Activated CD8-positive, alpha-beta memory T cell treated with anti-CD3 and anti-CD28 coated beads, Interleukin-2, amount 10 ng/mL, durations not matched to agents 7 days and 5 days (primary cell): Measurements from ENCODE around the gene ISCU. TPM values are rescaled to one million over a fixed set of nuclear protein-coding genes. Genes with fewer than 3 reads are reported as not detected.
A peak's percentile ranks its signal among the peaks of the same experiment; 100 is the strongest.

Experiments used
- ATAC-seq: fragments of 150-1000 bp; cut with Tn5 transposase; one replicate; pipeline ENCODE4 v1.10.0; 2021; ENCODE audit warnings: moderate library complexity
- CTCF ChIA-PET: fragments of 350-600 bp; sonication (Branson Sonifier 250); formaldehyde crosslinking; loops from one replicate; lab custom pipeline; 2021; ENCODE audit warnings: antibody characterized with exemption; lab: Charles Lee
- DNase-seq: peaks from one replicate; pipeline ENCODE4 v3.0.0-alpha.2; 2020
- H3K27ac Mint-ChIP-seq: one replicate; pipeline ENCODE4 v1.8.0; 2021; ENCODE audit warnings: mild to moderate bottlenecking, mixed read lengths
- H3K27me3 Mint-ChIP-seq: one replicate; pipeline ENCODE4 v1.8.0; 2021; ENCODE audit warnings: mixed read lengths
- H3K36me3 Mint-ChIP-seq: one replicate; pipeline ENCODE4 v1.8.0; 2021; ENCODE audit warnings: mild to moderate bottlenecking, mixed read lengths
- H3K4me1 Mint-ChIP-seq: one replicate; pipeline ENCODE4 v1.8.0; 2021; ENCODE audit warnings: mixed read lengths
- H3K4me3 Mint-ChIP-seq: one replicate; pipeline ENCODE4 v1.8.0; 2021; ENCODE audit warnings: mild to moderate bottlenecking, moderate library complexity, mixed read lengths
- H3K9me3 Mint-ChIP-seq: one replicate; pipeline ENCODE4 v1.8.0; 2022; ENCODE audit warnings: low read depth, mixed read lengths
- total RNA-seq, 2 experiments: library from RNA; stranded (reverse); gene quantifications; one replicate each; pipeline ENCODE4 v1.2.3, GENCODE V29; 2021

The ISCU gene
- 10 to 100 TPM; 64.2 to 86.9 TPM for total RNA-seq

- Mint-ChIP-seq H3K4me1 (peaks cover 62% of the 10 kb centered on the region), H3K36me3 (peaks cover 48% of the 10 kb centered on the region), H3K27ac (peak within 1 kb of the TSS; percentile 99), H3K27me3 (no peaks in the 10 kb centered on the region), H3K4me3 (peak within 1 kb of the TSS; percentile 97), H3K9me3 (no peaks in the 10 kb centered on the region)
- CTCF ChIA-PET = interaction anchor here (0.9 to 16.9 kb wide), 15 partner anchors 9 to 533 kb away, joined by 3 to 382 read pairs (median 6); partner anchors contain the start of genes ALKBH2, FICD and SELPLG
- peak; percentile 75 for ATAC-seq
- DNase-seq = peak; percentile 98
Observed at GRCh38 chr12:108562348-108563135, at the start of gene ISCU. TSS of gene ISCU (plus strand) at chr12:108562596. CDS start at chr12:108562623, 27 bp downstream.

GRCh38 chr12:108514468-108514972 is 47.9 kb upstream of the ISCU start:
- DNase-seq (no peak), ATAC-seq (no peak)
- H3K4me3 Mint-ChIP-seq = peak overlapping the region; percentile 87
- peaks cover 9% of the 10 kb centered on the region for H3K36me3 Mint-ChIP-seq
- H3K27ac Mint-ChIP-seq = peak overlapping the region; percentile 85
- H3K27me3 Mint-ChIP-seq = no peaks in the 10 kb centered on the region
- peaks cover 2% of the 10 kb centered on the region for H3K9me3 Mint-ChIP-seq
- peaks cover 25% of the 10 kb centered on the region for H3K4me1 Mint-ChIP-seq
- CTCF ChIA-PET = interaction anchor here (2.3 to 3.2 kb wide), 2 partner anchors 47 to 524 kb away, joined by 8 to 14 read pairs; partner anchors contain the start of genes ISCU and SART3

- CTCF ChIA-PET = interaction anchor here (1.8 to 2.3 kb wide), 2 partner anchors 46 to 435 kb away, joined by 5 to 8 read pairs; partner anchors contain the start of genes ISCU and SART3
- H3K4me1 Mint-ChIP-seq = peaks cover 27% of the 10 kb centered on the region
- ATAC-seq = peak; percentile 95
- H3K27me3 Mint-ChIP-seq = no peaks in the 10 kb centered on the region
- DNase-seq = peak; percentile 100
- no peaks in the 10 kb centered on the region for H3K9me3 Mint-ChIP-seq
- peaks cover 15% of the 10 kb centered on the region for H3K36me3 Mint-ChIP-seq
- peak within 1 kb of the TSS; percentile 87 for H3K4me3 Mint-ChIP-seq
- H3K27ac Mint-ChIP-seq = peak within 1 kb of the TSS; percentile 85
Observed at GRCh38 chr12:108514973-108515814, 47.2 kb upstream of the ISCU start, which contains the start of gene FICD. TSS of gene FICD (plus strand) at chr12:108515277. CDS start at chr12:108516973, 1,696 bp downstream.

- DNase-seq (no peak), ATAC-seq (no peak)
- Mint-ChIP-seq H3K27me3 (no peaks in the 10 kb centered on the region), H3K9me3 (no peaks in the 10 kb centered on the region), H3K27ac (peak overlapping the region; percentile 85), H3K36me3 (peaks cover 21% of the 10 kb centered on the region), H3K4me1 (peaks cover 27% of the 10 kb centered on the region), H3K4me3 (peak overlapping the region; percentile 87)
- CTCF ChIA-PET = interaction anchor here (1.8 to 2.3 kb wide), 2 partner anchors 45 to 435 kb away, joined by 5 to 8 read pairs; partner anchors contain the start of genes ISCU and SART3
Observed at GRCh38 chr12:108515916-108516315, 46.5 kb upstream of the ISCU start.

GRCh38 chr12:108516511-108517275 is 45.7 kb upstream of the ISCU start:
- no peak for DNase-seq
- CTCF ChIA-PET = interaction anchor here (1.8 to 2.3 kb wide), 2 partner anchors 45 to 434 kb away, joined by 5 to 8 read pairs; partner anchors contain the start of genes ISCU and SART3
- H3K4me1 Mint-ChIP-seq = peaks cover 23% of the 10 kb centered on the region
- no peak for ATAC-seq
- H3K36me3 Mint-ChIP-seq = peaks cover 23% of the 10 kb centered on the region
- H3K4me3 Mint-ChIP-seq = peak overlapping the region; percentile 87
- H3K9me3 Mint-ChIP-seq = no peaks in the 10 kb centered on the region
- no peak overlapping the region for H3K27ac Mint-ChIP-seq
- H3K27me3 Mint-ChIP-seq = no peaks in the 10 kb centered on the region

- ATAC-seq (no peak), DNase-seq (no peak)
- Mint-ChIP-seq H3K27me3 (no peaks in the 10 kb centered on the region), H3K9me3 (no peaks in the 10 kb centered on the region), H3K4me1 (peaks cover 18% of the 10 kb centered on the region), H3K27ac (no peak overlapping the region), H3K4me3 (no peak overlapping the region), H3K36me3 (peaks cover 30% of the 10 kb centered on the region)
- CTCF ChIA-PET = no interaction called here
Observed at GRCh38 chr12:108517288-108518100, 44.9 kb upstream of the ISCU start.

GRCh38 chr12:108518101-108518715 is 44.2 kb upstream of the ISCU start:
- H3K9me3 Mint-ChIP-seq = no peaks in the 10 kb centered on the region
- peaks cover 33% of the 10 kb centered on the region for H3K36me3 Mint-ChIP-seq
- peaks cover 17% of the 10 kb centered on the region for H3K4me1 Mint-ChIP-seq
- no peak for ATAC-seq
- no peaks in the 10 kb centered on the region for H3K27me3 Mint-ChIP-seq
- CTCF ChIA-PET = no interaction called here
- H3K4me3 Mint-ChIP-seq = no peak overlapping the region
- DNase-seq = no peak
- H3K27ac Mint-ChIP-seq = no peak overlapping the region

GRCh38 chr12:108518716-108519496 is 43.5 kb upstream of the ISCU start:
- H3K4me3 Mint-ChIP-seq = no peak overlapping the region
- H3K4me1 Mint-ChIP-seq = peaks cover 13% of the 10 kb centered on the region
- H3K9me3 Mint-ChIP-seq = no peaks in the 10 kb centered on the region
- H3K36me3 Mint-ChIP-seq = peaks cover 36% of the 10 kb centered on the region
- no peaks in the 10 kb centered on the region for H3K27me3 Mint-ChIP-seq
- no peak for DNase-seq
- H3K27ac Mint-ChIP-seq = no peak overlapping the region
- CTCF ChIA-PET = interaction anchor here (0.7 to 0.9 kb wide), 2 partner anchors 22 to 62 kb away, joined by 3 to 4 read pairs; no protein-coding TSS in a partner anchor
- no peak for ATAC-seq

- Mint-ChIP-seq H3K27me3 (no peaks in the 10 kb centered on the region), H3K9me3 (no peaks in the 10 kb centered on the region), H3K27ac (no peak overlapping the region), H3K4me1 (peaks cover 12% of the 10 kb centered on the region), H3K36me3 (peaks cover 40% of the 10 kb centered on the region), H3K4me3 (no peak overlapping the region)
- CTCF ChIA-PET = interaction anchor here (0.6 to 0.9 kb wide), 4 partner anchors 21 to 99 kb away, joined by 3 to 4 read pairs (median 4); no protein-coding TSS in a partner anchor
- DNase-seq (no peak), ATAC-seq (no peak)
Observed at GRCh38 chr12:108519558-108519957, 42.8 kb upstream of the ISCU start.

GRCh38 chr12:108523365-108523764 is 39.0 kb upstream of the ISCU start:
- H3K27ac Mint-ChIP-seq = no peak overlapping the region
- H3K36me3 Mint-ChIP-seq = peaks cover 62% of the 10 kb centered on the region
- peaks cover 8% of the 10 kb centered on the region for H3K4me1 Mint-ChIP-seq
- CTCF ChIA-PET = no interaction called here
- no peak overlapping the region for H3K4me3 Mint-ChIP-seq
- no peaks in the 10 kb centered on the region for H3K9me3 Mint-ChIP-seq
- ATAC-seq (no peak), DNase-seq (no peak)
- H3K27me3 Mint-ChIP-seq = no peaks in the 10 kb centered on the region

GRCh38 chr12:108525681-108526080 is 36.7 kb upstream of the ISCU start:
- Mint-ChIP-seq H3K4me1 (peaks cover 9% of the 10 kb centered on the region), H3K9me3 (no peaks in the 10 kb centered on the region), H3K4me3 (no peak overlapping the region), H3K27ac (no peak overlapping the region), H3K36me3 (peaks cover 65% of the 10 kb centered on the region), H3K27me3 (no peaks in the 10 kb centered on the region)
- no peak for DNase-seq
- CTCF ChIA-PET = no interaction called here
- ATAC-seq = no peak
